GM13976 (cell line): Measurements from ENCODE around the gene USP11.

ENCODE experiments used
- DNase-seq: peaks from one replicate; pipeline ENCODE4 v3.0.0; 2012; ENCODE audit warnings: low spot score
- CTCF ChIP-seq: IDR thresholded peaks from 2 replicates; pipeline ENCODE4 v1.5.1; 2012; ENCODE audit warnings: borderline replicate concordance, mild to moderate bottlenecking; ENCODE audit not compliant: insufficient read depth; ENCODE audit errors: extremely low read depth, missing control alignments, control extremely low read depth
- in situ Hi-C: fragments of 300-500 bp; cut with MboI; formaldehyde crosslinking; loops from one replicate; pipeline ENCODE4 v1.12.0; 2022; ENCODE audit warnings: low sequenced_read_pairs, mixed read lengths, inconsistent platforms; ENCODE audit not compliant: unreplicated experiment

Gene USP11

DNA sequence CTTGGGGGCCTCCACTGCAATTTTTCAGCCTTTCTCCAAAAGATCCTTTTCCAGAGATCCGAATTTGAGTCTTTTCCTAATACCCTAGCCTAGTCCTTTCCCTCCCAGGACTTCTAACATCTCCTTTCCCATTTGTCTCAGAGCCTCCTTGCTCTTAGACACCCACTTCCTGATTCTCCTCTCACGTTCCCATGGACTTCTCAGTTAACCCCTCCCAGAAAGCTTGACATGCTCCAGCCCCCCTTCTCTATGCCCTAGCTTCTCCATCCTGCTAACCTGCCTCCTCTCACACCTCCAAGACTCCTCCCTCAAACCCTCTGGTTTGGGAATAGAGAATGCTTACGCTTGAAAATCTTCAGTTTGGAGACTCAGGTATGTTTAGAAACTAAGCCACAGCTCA is 36.7 kb upstream of the USP11 start:
- in situ Hi-C loops, result loop anchor here (10.0 kb wide), 2 partner anchors 189 to 329 kb away; no protein-coding TSS in a partner anchor
- DNase-seq, result no peak
- TF ChIP-seq CTCF, result no peak

GRCh38 chrX:47197526-47197925 is 35.3 kb upstream of the USP11 start:
- in situ Hi-C loops, result loop anchor here (10.0 kb wide), 2 partner anchors 187 to 327 kb away; no protein-coding TSS in a partner anchor

DNA sequence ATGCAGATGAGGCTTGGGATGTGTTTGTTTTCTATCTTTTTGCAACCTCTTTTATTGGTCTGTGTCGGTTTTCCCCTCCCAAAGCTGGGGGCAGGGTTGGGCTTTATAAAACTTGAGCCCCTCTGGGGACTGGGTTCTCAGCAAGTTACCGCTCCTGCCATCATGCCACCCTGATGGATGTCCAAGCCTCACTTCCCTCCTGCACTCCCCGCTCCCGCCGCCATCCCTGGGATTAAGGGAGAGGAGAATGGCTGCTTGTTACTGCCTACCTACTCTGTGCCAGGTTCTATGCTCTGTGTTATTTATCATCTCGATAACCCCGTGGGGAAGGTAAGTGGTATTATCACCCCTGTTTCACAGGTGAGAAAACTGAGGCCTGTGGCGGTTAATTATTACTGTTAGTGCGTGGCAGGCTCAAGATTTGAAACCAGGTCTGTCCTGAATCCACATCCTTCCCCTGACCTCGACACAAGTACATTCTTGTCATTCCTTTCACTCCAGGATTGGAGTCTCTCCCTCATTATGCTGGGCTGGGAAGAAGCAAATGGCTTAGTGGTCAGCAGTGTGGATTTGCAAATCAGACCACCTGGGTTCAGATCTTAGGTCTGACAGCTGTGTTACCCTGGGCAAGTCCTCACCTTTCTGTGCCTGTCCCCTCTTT is 34.7 kb upstream of the USP11 start:
- DNase-seq, result no peak
- no peak for TF ChIP-seq CTCF
- in situ Hi-C loops, result loop anchor here (10.0 kb wide), 2 partner anchors 187 to 327 kb away; no protein-coding TSS in a partner anchor

More at GRCh38 chrX:47197526-47197925, 35.3 kb upstream of the USP11 start:
- no peak for TF ChIP-seq CTCF
- no peak for DNase-seq

GRCh38 chrX:47198687-47199080 is 34.1 kb upstream of the USP11 start:
- in situ Hi-C loops, result loop anchor here (10.0 kb wide), 2 partner anchors 186 to 326 kb away; no protein-coding TSS in a partner anchor
- no peak for DNase-seq
- TF ChIP-seq CTCF, result no peak

DNA sequence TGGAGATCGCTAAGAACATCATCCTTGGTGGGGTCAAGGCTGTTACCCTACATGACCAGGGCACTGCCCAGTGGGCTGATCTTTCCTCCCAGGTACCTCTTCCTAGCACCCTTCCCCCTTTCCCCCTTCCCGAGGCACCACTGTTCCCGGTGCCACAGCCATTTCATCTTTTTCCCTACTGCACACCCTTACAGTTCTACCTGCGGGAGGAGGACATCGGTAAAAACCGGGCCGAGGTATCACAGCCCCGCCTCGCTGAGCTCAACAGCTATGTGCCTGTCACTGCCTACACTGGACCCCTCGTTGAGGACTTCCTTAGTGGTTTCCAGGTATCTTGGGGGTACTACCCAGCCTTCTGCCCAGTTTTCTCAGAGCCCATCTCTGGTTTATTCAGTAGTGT is 33.5 kb upstream of the USP11 start:
- in situ Hi-C loops, result loop anchor here (10.0 kb wide), 2 partner anchors 186 to 326 kb away; no protein-coding TSS in a partner anchor
- no peak for TF ChIP-seq CTCF
- DNase-seq, result no peak

DNA sequence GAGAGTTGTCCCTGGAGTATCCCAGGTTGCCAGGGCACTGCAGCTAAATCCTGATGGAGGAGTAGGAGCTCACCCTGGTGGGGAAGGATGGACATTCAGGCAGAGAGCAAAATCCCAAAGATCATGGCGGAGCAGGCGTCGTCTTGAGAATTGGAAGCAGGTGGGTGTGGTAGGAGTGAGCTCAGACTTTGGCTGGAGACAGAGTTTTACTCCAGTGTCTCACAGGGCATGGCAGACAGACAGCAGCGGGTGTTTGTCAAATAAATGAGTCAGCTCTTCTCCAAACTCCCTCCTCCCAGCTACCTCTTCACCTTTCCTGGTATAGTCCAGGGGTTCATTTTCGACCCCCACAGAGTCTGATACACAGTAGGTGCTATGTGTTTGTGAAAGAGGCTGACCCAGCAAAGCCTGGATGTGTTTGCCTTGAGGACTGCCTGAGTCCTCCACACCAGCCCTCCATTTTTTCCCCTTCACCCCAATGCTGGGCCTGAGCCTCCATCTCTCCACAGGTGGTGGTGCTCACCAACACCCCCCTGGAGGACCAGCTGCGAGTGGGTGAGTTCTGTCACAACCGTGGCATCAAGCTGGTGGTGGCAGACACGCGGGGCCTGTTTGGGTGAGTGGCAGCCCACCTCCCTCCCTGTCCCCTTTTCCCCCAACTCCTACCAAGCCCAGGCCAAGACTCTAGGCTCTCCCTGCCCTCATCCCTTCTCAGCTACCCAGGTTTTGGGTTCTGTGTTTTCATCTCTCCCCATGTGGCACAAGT is 32.2 kb upstream of the USP11 start:
- in situ Hi-C loops, result no loop called here
- DNase-seq, result no peak

More for the DNA sequence above, 32.2 kb upstream of the USP11 start:
- no peak for TF ChIP-seq CTCF
